HG03457 (cell line): ENCODE results near the gene DVL2.
A peak's percentile ranks its signal among the peaks of the same experiment; 100 is the strongest.
"Not testable (repeated sequence)": the region's sequence is repeated elsewhere in the genome, so short reads cannot be mapped to it uniquely, and the experiment has no call there.

Experiments used
- ATAC-seq: cut with Tn5 transposase; IDR thresholded peaks from one replicate; pipeline ENCODE4 v1.9.1; 2021; ENCODE audit warnings: moderate number of reproducible peaks; ENCODE audit not compliant: unreplicated experiment

The DVL2 gene

GRCh38 chr17:7204828-7205461, 29.4 kb downstream of the DVL2 start:
- peak; percentile 57 for ATAC-seq

- no peak for ATAC-seq
These were observed 30.0 kb downstream of the DVL2 start for GRCh38 chr17:7204336-7204735.

- ATAC-seq, result no peak
These were observed 30.9 kb downstream of the DVL2 start for GRCh38 chr17:7203391-7203790.

- no peak for ATAC-seq
These were observed 37.5 kb downstream of the DVL2 start for GRCh38 chr17:7196651-7197401.

- ATAC-seq, result no peak
These were observed 38.3 kb downstream of the DVL2 start for GRCh38 chr17:7195971-7196370.

GRCh38 chr17:7192271-7192937, 41.9 kb downstream of the DVL2 start:
- no peak for ATAC-seq

GRCh38 chr17:7191571-7192270, 42.6 kb downstream of the DVL2 start:
- ATAC-seq, result no peak

GRCh38 chr17:7191069-7191468, 43.2 kb downstream of the DVL2 start:
- ATAC-seq, result no peak

GRCh38 chr17:7190276-7190917, 43.9 kb downstream of the DVL2 start:
- ATAC-seq, result no peak

- ATAC-seq, result no peak
These were observed 48.1 kb downstream of the DVL2 start for GRCh38 chr17:7186241-7186640.

- ATAC-seq, result no peak
These were observed 49.7 kb downstream of the DVL2 start for GRCh38 chr17:7184647-7185046.

- no peak for ATAC-seq
These were observed 50.2 kb downstream of the DVL2 start for GRCh38 chr17:7184091-7184488.

- ATAC-seq, result no peak
These were observed 50.8 kb downstream of the DVL2 start for GRCh38 chr17:7183433-7184090.

GRCh38 chr17:7182101-7182500, 52.2 kb downstream of the DVL2 start:
- not testable (repeated sequence) for ATAC-seq

GRCh38 chr17:7179317-7180254, 54.7 kb downstream of the DVL2 start, which contains the start of gene ASGR1:
TSS of gene ASGR1 (minus strand) at chr17:7179370. CDS start at chr17:7178563, 807 bp downstream.
- ATAC-seq, result no peak

- no peak for ATAC-seq
These were observed 55.4 kb downstream of the DVL2 start for GRCh38 chr17:7178973-7179316.

- no peak for ATAC-seq
These were observed 56.3 kb downstream of the DVL2 start for GRCh38 chr17:7177954-7178477.

- ATAC-seq, result no peak
These were observed 56.9 kb downstream of the DVL2 start for GRCh38 chr17:7177191-7177953.
